PFSK-1 (cell line): ENCODE data around the gene CETN3.

ENCODE experiments used
- POLR2AphosphoS5 ChIP-seq: IDR thresholded peaks from 2 replicates; pipeline ENCODE4 v1.6.1; 2012; ENCODE audit warnings: low read depth, mild to moderate bottlenecking, control low read depth, low read length, moderate library complexity
- SIN3A ChIP-seq: IDR thresholded peaks from 2 replicates; pipeline ENCODE4 v1.6.1; 2012; ENCODE audit warnings: mild to moderate bottlenecking, low read length, moderate library complexity, borderline replicate concordance; ENCODE audit not compliant: insufficient read depth
- TAF1 ChIP-seq: IDR thresholded peaks from 2 replicates; pipeline ENCODE4 v1.6.1; 2012; ENCODE audit warnings: low read length, control low read depth, borderline replicate concordance; ENCODE audit not compliant: insufficient read depth
- TF ChIP-seq, protein P1 (sequence below), 2 experiments: IDR thresholded peaks; 2 replicates each; pipeline versions ENCODE4 v1.6.1 to v1.8.0; 2011 to 2012; ENCODE audit warnings: low read depth in 2 of 2, low read length in 2 of 2, control low read depth in 1 of 2, inconsistent platforms in 1 of 2, mild to moderate bottlenecking in 1 of 2, moderate library complexity in 1 of 2; ENCODE audit not compliant: insufficient read depth in 1 of 2

DNA sequence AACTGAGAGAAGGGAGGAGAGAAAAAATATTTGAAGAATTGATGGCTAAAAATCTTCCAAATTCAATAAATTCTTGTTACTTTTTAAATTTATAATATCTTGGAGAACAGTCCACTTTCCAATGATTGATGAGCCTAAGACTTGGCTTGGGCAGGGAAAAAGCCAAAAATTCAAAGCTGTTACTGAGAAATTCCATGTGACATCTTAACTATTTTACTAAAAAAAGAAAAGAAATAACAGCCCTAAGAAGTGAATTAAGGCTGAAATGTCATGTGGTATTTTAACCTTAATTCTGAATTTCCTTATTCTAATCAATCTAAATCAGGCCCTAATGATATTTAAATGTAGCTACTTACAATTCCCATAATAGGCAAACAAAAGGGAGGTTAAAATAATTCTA, 53.4 kb downstream of the CETN3 start:
- TF ChIP-seq TAF1 (no peak), SIN3A (no peak), POLR2AphosphoS5 (no peak)
- TF ChIP-seq, protein P1, sequence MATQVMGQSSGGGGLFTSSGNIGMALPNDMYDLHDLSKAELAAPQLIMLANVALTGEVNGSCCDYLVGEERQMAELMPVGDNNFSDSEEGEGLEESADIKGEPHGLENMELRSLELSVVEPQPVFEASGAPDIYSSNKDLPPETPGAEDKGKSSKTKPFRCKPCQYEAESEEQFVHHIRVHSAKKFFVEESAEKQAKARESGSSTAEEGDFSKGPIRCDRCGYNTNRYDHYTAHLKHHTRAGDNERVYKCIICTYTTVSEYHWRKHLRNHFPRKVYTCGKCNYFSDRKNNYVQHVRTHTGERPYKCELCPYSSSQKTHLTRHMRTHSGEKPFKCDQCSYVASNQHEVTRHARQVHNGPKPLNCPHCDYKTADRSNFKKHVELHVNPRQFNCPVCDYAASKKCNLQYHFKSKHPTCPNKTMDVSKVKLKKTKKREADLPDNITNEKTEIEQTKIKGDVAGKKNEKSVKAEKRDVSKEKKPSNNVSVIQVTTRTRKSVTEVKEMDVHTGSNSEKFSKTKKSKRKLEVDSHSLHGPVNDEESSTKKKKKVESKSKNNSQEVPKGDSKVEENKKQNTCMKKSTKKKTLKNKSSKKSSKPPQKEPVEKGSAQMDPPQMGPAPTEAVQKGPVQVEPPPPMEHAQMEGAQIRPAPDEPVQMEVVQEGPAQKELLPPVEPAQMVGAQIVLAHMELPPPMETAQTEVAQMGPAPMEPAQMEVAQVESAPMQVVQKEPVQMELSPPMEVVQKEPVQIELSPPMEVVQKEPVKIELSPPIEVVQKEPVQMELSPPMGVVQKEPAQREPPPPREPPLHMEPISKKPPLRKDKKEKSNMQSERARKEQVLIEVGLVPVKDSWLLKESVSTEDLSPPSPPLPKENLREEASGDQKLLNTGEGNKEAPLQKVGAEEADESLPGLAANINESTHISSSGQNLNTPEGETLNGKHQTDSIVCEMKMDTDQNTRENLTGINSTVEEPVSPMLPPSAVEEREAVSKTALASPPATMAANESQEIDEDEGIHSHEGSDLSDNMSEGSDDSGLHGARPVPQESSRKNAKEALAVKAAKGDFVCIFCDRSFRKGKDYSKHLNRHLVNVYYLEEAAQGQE (IDR thresholded peaks at IDR 0.05; ENCODE audit: insufficient read depth in 1 of 2, low read depth in 2 of 2, low read length in 2 of 2): no peak
